Ishikawa (cell line): Measurements from ENCODE around the gene DYNLRB1.

ENCODE experiments used
- CEBPB ChIP-seq: IDR thresholded peaks from 2 replicates; pipeline ENCODE4 v1.6.1; 2012
- CREB1 ChIP-seq: IDR thresholded peaks from 2 replicates; pipeline ENCODE4 v1.6.1; 2012; ENCODE audit warnings: low read depth
- EGR1 ChIP-seq: IDR thresholded peaks from 2 replicates; pipeline ENCODE4 v1.6.1; 2012
- EP300 ChIP-seq: IDR thresholded peaks from 2 replicates; pipeline ENCODE4 v1.6.1; 2012; ENCODE audit warnings: borderline replicate concordance
- FOXM1 ChIP-seq: IDR thresholded peaks from 2 replicates; pipeline ENCODE4 v1.6.1; 2012; ENCODE audit warnings: low read depth, borderline replicate concordance
- NFIC ChIP-seq: IDR thresholded peaks from 2 replicates; pipeline ENCODE4 v1.6.1; 2012
- RAD21 ChIP-seq: IDR thresholded peaks from 2 replicates; pipeline ENCODE4 v1.6.1; 2012; ENCODE audit warnings: low read depth
- TAF1 ChIP-seq: IDR thresholded peaks from 2 replicates; pipeline ENCODE4 v1.6.1; 2012; ENCODE audit warnings: low read depth, mild to moderate bottlenecking
- TCF12 ChIP-seq: IDR thresholded peaks from 2 replicates; pipeline ENCODE4 v1.6.1; 2012; ENCODE audit warnings: low read depth
- TEAD4 ChIP-seq: IDR thresholded peaks from 2 replicates; pipeline ENCODE4 v1.6.1; 2012
- YY1 ChIP-seq: IDR thresholded peaks from 2 replicates; pipeline ENCODE4 v1.6.1; 2012; ENCODE audit warnings: low read depth
- ZBTB7A ChIP-seq: IDR thresholded peaks from 2 replicates; pipeline ENCODE4 v1.6.1; 2012; ENCODE audit warnings: low read depth
- TF ChIP-seq, protein P1 (sequence below): IDR thresholded peaks from 2 replicates; pipeline ENCODE4 v1.6.1; 2012
- TF ChIP-seq, protein P2 (sequence below): IDR thresholded peaks from 2 replicates; pipeline ENCODE4 v1.6.1; 2012; ENCODE audit warnings: low read depth, mild to moderate bottlenecking
- TF ChIP-seq, protein P3 (sequence below): IDR thresholded peaks from 2 replicates; pipeline ENCODE4 v1.6.1; 2012

DYNLRB1 gene

DNA sequence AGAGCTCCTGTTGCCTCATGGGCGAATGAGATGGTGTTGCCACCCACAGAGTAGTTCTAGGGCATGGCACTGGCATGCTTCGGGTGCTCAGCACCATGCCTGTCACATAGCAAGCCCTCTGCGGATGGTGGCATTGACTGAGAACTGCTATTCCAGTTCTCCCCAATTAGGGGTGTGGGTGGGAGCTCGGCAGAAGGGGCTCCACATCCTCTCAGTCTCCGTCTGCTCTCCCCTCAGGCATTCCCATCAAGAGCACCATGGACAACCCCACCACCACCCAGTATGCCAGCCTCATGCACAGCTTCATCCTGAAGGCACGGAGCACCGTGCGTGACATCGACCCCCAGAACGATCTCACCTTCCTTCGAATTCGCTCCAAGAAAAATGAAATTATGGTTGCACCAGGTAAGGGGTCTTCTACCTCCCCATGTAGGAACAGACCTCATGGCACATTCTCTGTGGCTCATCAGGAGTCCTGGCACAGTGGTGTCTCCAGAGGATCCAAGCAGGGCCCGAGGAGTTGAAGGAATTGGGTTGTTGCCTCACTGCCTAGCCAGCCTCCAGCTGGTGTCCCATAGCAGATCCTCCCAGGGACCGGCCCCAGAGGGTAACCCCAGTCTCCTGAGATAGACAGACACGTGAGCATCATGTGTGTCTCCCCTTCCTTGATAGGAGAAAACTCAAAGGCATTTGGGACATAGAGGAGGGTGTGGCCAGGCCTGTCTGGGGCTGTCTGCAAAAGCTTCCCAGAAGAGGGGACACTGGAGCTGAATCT lies 18.4 kb downstream of the DYNLRB1 start:
- no peak for TF ChIP-seq TAF1
- TF ChIP-seq, protein P1, sequence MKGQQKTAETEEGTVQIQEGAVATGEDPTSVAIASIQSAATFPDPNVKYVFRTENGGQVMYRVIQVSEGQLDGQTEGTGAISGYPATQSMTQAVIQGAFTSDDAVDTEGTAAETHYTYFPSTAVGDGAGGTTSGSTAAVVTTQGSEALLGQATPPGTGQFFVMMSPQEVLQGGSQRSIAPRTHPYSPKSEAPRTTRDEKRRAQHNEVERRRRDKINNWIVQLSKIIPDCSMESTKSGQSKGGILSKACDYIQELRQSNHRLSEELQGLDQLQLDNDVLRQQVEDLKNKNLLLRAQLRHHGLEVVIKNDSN = no peak

DNA sequence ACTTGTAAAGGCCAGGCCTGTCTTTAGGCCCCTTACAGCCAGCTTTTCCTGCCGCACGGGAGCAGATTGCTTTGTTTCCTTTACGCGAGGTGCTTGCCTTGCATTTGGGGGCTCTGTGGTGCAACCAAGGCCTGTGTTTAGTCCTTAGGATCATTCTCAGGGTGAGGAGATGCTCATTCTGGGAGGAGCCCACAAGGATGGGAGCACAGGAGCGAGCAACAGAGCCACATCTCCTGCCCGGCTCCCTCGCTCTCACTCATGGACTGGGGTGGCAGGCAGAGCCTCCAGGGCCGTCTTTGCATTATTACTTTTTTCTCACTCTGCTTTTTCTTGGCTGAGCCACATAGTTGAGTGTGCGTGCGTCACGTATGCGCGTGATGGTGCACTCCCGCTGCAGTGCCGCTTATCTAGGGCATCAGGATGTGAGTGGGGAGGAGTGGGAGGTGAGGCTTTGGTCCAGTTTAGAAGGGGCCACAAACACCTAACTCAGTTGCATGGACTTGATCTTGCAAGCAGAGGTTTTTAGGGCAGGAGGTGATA lies 19.1 kb downstream of the DYNLRB1 start:
- TF ChIP-seq TCF12 (no peak), NFIC (no peak), ZBTB7A (no peak), EP300 (no peak)
- TF ChIP-seq, protein P1 = no peak

DNA sequence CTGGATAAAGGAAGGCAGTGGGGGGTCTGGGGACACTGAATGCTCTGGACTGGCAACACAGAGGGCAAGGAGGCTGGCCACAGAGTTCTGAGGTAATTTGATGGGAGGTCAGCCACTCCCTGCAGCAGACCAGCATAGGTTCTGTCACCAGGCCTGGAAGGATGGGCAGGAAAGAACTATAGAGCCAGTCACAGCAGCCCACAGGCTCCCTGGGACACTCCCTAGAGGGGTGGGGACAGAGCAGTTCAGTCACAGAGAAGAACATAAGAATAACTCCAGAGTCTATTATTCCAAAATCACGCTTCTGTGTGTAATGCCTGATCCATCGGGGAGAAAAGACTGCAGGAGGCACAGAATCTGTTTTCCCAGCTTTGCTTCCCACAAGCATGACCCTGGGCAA lies 19.6 kb downstream of the DYNLRB1 start:
- TF ChIP-seq NFIC = no peak

DNA sequence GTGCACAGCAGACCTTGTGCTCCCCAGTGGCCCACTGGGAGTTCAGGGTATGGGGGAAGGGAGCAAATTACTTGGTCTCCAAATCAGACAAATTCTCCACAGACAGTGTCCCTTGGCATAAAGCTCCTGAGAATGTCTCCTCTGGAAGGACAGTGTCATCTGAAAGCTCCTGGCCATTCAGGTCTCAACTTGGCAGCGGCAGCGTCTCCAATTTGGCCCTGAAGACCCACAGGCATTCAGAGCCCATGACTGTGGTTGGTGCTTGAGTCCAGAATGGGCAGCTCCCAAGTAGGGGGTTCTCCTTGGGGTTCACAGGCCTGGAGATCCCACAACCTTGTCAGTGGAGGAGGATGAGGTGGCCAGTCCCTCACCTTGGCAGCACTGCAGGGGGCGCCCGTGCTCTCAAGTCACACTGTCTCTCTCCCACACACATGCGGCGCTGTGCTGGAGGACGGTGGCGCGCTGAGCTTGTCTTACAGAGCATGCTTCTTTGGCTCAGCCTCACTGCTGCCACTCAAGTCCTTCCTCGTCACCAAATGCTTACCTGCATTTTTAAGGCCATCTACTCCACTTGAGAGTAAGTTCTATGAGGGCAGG lies 20.7 kb downstream of the DYNLRB1 start:
- TF ChIP-seq TCF12 (no peak), YY1 (no peak), TAF1 (no peak), RAD21 (no peak), ZBTB7A (no peak), CEBPB (no peak), CREB1 (no peak), EP300 (no peak), FOXM1 (no peak), TEAD4 (no peak), EGR1 (no peak), NFIC (no peak)
- TF ChIP-seq, protein P2, sequence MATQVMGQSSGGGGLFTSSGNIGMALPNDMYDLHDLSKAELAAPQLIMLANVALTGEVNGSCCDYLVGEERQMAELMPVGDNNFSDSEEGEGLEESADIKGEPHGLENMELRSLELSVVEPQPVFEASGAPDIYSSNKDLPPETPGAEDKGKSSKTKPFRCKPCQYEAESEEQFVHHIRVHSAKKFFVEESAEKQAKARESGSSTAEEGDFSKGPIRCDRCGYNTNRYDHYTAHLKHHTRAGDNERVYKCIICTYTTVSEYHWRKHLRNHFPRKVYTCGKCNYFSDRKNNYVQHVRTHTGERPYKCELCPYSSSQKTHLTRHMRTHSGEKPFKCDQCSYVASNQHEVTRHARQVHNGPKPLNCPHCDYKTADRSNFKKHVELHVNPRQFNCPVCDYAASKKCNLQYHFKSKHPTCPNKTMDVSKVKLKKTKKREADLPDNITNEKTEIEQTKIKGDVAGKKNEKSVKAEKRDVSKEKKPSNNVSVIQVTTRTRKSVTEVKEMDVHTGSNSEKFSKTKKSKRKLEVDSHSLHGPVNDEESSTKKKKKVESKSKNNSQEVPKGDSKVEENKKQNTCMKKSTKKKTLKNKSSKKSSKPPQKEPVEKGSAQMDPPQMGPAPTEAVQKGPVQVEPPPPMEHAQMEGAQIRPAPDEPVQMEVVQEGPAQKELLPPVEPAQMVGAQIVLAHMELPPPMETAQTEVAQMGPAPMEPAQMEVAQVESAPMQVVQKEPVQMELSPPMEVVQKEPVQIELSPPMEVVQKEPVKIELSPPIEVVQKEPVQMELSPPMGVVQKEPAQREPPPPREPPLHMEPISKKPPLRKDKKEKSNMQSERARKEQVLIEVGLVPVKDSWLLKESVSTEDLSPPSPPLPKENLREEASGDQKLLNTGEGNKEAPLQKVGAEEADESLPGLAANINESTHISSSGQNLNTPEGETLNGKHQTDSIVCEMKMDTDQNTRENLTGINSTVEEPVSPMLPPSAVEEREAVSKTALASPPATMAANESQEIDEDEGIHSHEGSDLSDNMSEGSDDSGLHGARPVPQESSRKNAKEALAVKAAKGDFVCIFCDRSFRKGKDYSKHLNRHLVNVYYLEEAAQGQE = no peak
- TF ChIP-seq, protein P3, sequence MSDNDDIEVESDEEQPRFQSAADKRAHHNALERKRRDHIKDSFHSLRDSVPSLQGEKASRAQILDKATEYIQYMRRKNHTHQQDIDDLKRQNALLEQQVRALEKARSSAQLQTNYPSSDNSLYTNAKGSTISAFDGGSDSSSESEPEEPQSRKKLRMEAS = no peak
- TF ChIP-seq, protein P1 = no peak

DNA sequence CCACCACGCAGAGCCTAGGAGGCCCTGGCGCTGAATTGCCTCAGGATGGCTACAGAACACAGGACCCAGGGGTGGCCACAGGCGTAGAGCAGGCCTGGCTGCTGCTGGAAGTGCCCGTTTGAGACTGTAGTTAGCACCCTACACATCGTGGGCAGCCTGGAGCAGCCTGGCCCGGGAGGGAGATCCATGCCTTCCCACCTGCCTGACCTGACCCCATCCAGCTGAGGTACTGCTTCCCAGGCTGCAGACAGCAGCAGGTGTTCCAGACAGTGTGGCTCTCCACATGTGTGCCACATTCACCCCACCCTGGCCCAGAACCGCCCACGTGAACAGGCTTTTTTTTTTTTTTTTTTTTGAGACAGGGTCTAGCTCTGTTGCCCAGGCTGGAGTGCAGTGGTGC lies 21.4 kb downstream of the DYNLRB1 start:
- TF ChIP-seq TEAD4 (no peak), RAD21 (no peak), CEBPB (no peak), EGR1 (no peak), ZBTB7A (no peak), TAF1 (no peak)

DNA sequence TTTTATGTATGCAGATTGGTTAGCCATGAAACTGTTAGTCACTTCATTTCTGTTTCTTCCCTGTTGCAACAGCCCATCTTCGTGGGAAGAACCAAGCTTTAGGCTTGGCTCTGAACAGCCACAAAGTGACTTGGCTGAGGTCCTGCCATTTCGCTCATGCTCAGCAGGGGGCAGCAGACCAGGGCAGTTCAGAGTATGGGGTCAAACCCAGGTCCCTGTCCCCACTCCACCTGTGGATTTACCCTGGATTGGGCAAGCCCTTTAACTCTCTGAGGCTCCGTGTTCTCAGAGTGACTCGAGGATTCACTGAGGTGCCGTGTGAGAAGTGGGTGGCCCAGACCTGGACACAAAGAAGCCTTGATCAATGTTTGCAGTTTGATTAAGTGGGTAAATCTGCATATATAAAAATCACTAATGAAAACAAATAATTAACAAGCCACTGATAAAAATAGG lies 22.5 kb downstream of the DYNLRB1 start:
- TF ChIP-seq RAD21 (peak; percentile 53), TEAD4 (no peak), TAF1 (no peak), CEBPB (no peak), EP300 (no peak), NFIC (no peak)
- TF ChIP-seq, protein P3 = no peak

DNA sequence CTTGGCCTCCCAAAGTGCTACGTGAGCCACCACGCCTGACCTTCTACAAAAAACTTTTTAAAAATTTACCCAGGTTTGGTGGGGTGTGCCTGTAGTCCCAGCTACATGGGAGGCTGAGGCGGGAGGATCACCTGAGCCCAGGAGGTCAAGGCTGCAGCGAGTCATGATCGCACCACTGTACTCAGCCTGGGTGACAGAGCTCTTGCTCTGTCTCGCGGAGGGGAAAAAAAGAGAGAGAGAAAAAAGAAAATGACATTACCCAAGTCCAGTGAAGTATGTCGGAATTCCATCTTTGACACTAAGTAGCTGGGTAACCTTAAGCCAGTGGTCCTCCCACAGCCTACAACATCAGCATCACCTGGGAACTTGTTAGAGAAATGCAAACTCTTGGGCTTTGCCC lies 23.5 kb downstream of the DYNLRB1 start:
- TF ChIP-seq TAF1 = no peak
- no peak for TF ChIP-seq CEBPB

DNA sequence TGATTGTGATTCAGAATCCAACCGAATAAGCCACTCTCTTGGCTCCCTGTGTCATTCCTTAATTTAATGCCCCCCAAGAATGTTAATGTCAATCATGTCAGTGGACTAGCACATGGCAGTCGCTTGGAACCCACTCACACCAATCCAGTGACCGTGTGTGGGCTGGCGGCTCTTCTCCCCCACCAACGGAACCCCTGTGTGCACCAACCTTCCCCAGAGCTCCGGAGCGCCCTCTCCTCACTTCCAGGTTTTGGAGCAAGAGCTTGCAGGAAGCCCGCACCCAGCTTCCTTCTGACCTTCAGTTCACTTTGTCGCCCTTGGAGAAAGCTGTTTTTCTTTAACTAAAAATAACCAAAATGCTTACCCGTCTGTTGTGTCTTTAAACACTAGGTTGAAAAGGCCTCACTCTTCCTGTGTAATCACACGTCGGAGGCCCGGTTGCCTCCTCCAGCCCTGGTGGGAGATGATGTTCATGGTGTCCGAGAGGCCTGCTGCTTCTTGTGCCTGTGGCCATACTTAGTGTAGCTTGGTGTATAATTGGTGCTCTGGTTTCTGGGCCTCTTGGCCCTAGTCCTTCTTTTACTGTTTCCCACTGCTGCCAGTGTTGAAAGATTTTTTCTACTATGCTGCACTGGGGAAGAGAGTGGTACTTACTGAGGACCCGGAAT lies 24.5 kb downstream of the DYNLRB1 start:
- TF ChIP-seq, protein P1 = no peak
- TF ChIP-seq, protein P3 = no peak
- TF ChIP-seq TEAD4 (no peak), YY1 (no peak), EGR1 (no peak), TCF12 (no peak), CEBPB (no peak), NFIC (no peak), CREB1 (no peak), ZBTB7A (no peak), EP300 (no peak), RAD21 (no peak), TAF1 (no peak), FOXM1 (no peak)
- TF ChIP-seq, protein P2 = no peak
